Measurements from ENCODE around the gene ATP5F1A. TPM values are rescaled to one million over a fixed set of nuclear protein-coding genes. Genes with fewer than 3 reads are reported as not detected.
"Not testable (repeated sequence)": the region's sequence is repeated elsewhere in the genome, so short reads cannot be mapped to it uniquely, and the experiment has no call there.

Gene ATP5F1A
- 1,000 to 10,000 TPM; 1,001 to 1,121 TPM for total RNA-seq
- long read RNA-seq, full-length matches to known transcripts: 2,381 of 2,495 reads
- long read RNA-seq, partial matches to known transcripts: 89 of 2,495 reads
- long read RNA-seq, other reads (novel, unspliced or antisense): 25 of 2,495 reads

GRCh38 chr18:46097801-46098615 is at the start of gene ATP5F1A:
Gene ATP5F1A, minus strand, starts transcription at chr18:46098296. Its CDS starts 65 bp downstream, at chr18:46098231.
- intact Hi-C loops (cut with DNase I): no loop called here
- ATAC-seq: peak; percentile 91 to 96
- peak; percentile 89 for DNase-seq

GRCh38 chr18:46141199-46141598 is 43.1 kb upstream of the ATP5F1A start:
- ATAC-seq (no peak), DNase-seq (no peak)
- intact Hi-C loops (cut with DNase I): loop anchor here in 1 of 2 donors (10.0 kb wide), 1 partner anchor 344 kb away; no protein-coding TSS in a partner anchor

- ATAC-seq: no peak
- intact Hi-C loops (cut with DNase I): loop anchor here in 1 of 2 donors (10.0 kb wide), 1 partner anchor 345 kb away; no protein-coding TSS in a partner anchor
- no peak for DNase-seq
Observed at GRCh38 chr18:46140173-46140572, 42.1 kb upstream of the ATP5F1A start.

GRCh38 chr18:46134920-46135675 is 37.0 kb upstream of the ATP5F1A start:
- ATAC-seq: peak; percentile 90 to 95
- DNase-seq: no peak
- intact Hi-C loops (cut with DNase I): no loop called here

GRCh38 chr18:46133534-46133933 is 35.4 kb upstream of the ATP5F1A start:
- DNase-seq (no peak), ATAC-seq (no peak)
- intact Hi-C loops (cut with DNase I): no loop called here

- DNase-seq; ATAC-seq; intact Hi-C loops (cut with DNase I): not testable (repeated sequence)
Observed at GRCh38 chr18:46130549-46130948, 32.5 kb upstream of the ATP5F1A start.

GRCh38 chr18:46130061-46130460 is 32.0 kb upstream of the ATP5F1A start:
- ATAC-seq: no peak
- intact Hi-C loops (cut with DNase I): no loop called here

GRCh38 chr18:46126625-46127024 is 28.5 kb upstream of the ATP5F1A start:
- intact Hi-C loops (cut with DNase I); ATAC-seq; DNase-seq: not testable (repeated sequence)

More at GRCh38 chr18:46130061-46130460, 32.0 kb upstream of the ATP5F1A start:
- no peak for DNase-seq

- intact Hi-C loops (cut with DNase I): no loop called here
- ATAC-seq: no peak
- no peak for DNase-seq
Observed at GRCh38 chr18:46113751-46114150, 15.7 kb upstream of the ATP5F1A start.

GRCh38 chr18:46110406-46110805 is 12.3 kb upstream of the ATP5F1A start:
- ATAC-seq (no peak), DNase-seq (no peak)
- intact Hi-C loops (cut with DNase I): no loop called here

GRCh38 chr18:46109386-46109785 is 11.3 kb upstream of the ATP5F1A start:
- intact Hi-C loops (cut with DNase I): no loop called here
- ATAC-seq (no peak), DNase-seq (no peak)

- ATAC-seq: peak; percentile 98 to 99
- DNase-seq: peak; percentile 93
- intact Hi-C loops (cut with DNase I): no loop called here
Observed at GRCh38 chr18:46104128-46104911, 6.2 kb upstream of the ATP5F1A start, which contains the start of gene HAUS1. Gene HAUS1, plus strand, starts transcription at chr18:46104385. Its CDS starts 27 bp downstream, at chr18:46104412.

- ATAC-seq (no peak), DNase-seq (no peak)
- intact Hi-C loops (cut with DNase I): no loop called here
Observed at GRCh38 chr18:46099463-46099862, 1.4 kb upstream of the ATP5F1A start.

- DNase-seq (no peak), ATAC-seq (no peak)
- intact Hi-C loops (cut with DNase I): no loop called here
Observed at GRCh38 chr18:46098616-46098933, 479 bp upstream of the ATP5F1A start.

GRCh38 chr18:46097431-46097800 is 680 bp downstream of the ATP5F1A start:
- intact Hi-C loops (cut with DNase I): no loop called here
- DNase-seq: no peak
- ATAC-seq: peak; percentile 4 to 7

GRCh38 chr18:46096651-46097300 is 1.3 kb downstream of the ATP5F1A start:
- no peak for DNase-seq
- ATAC-seq: no peak
- intact Hi-C loops (cut with DNase I): no loop called here

GRCh38 chr18:46095532-46095931 is 2.6 kb downstream of the ATP5F1A start:
- DNase-seq (no peak), ATAC-seq (no peak)
- intact Hi-C loops (cut with DNase I): no loop called here

GRCh38 chr18:46088501-46088900 is 9.6 kb downstream of the ATP5F1A start:
- ATAC-seq; intact Hi-C loops (cut with DNase I); DNase-seq: not testable (repeated sequence)

GRCh38 chr18:46084431-46084830 is 13.7 kb downstream of the ATP5F1A start:
- ATAC-seq (no peak), DNase-seq (no peak)
- intact Hi-C loops (cut with DNase I): no loop called here
